GM19438 (cell line): ENCODE measurements around the gene MTCL1.

Experiments
- ATAC-seq: cut with Tn5 transposase; IDR thresholded peaks from one replicate; pipeline ENCODE4 v1.9.1; 2021; ENCODE audit warnings: low read depth; ENCODE audit not compliant: unreplicated experiment

MTCL1 gene

GRCh38 chr18:8854550-8854949 lies 149.2 kb downstream of the MTCL1 start:
- no peak for ATAC-seq

DNA sequence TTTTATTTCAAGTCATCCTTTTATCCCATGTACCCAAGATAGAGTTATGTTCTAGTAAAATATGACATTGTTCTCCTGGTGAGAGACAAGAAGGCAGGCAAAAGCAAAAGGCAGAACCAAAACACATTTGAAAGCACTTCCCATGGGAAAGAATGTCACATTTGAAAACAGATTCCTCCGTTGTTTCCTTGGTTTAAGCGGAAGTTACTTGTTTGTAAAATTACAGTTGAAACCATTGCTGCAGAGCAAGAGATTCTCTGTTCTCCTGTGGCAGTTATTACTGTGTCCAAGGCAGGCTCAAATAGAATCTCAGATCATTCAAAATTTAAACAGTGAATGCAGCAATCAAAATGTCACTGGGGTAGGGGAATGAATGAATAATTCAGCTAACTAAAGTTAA lies 149.6 kb downstream of the MTCL1 start:
- ATAC-seq, result no peak

- no peak for ATAC-seq
These were observed 150.9 kb downstream of the MTCL1 start for GRCh38 chr18:8856212-8856611.

DNA sequence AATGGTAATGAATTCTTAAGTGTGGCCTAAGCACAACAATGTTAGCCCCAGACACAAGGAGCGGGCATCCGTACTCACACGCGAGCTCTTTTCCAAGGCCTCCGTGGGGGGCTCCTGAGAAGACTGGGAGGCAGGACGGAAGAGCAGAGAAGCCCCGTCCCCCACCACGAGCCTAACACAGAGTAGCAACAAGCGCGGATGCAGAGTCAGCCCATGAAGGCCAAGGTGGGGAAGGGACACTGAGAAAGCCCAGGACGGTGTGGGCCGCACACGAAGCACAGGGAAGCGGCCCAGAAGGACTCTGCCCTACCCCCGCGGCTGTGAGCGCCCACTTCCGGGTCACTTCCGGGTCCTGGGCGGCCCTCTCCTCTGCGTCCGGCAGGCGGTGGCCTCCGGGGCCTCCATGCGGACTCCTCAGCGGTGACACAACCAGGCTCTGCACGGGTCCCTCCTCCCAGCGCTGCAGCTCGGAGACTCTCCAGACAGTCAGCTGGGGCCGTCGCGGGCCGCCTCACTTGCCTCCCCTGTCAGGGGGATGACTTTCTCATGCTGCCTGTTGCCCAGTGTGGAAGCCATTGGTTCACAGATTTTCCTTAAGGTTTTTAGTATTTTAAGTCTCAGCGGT lies 151.5 kb downstream of the MTCL1 start:
- ATAC-seq, result no peak

GRCh38 chr18:8857806-8858205 lies 152.4 kb downstream of the MTCL1 start:
- ATAC-seq, result no peak

DNA sequence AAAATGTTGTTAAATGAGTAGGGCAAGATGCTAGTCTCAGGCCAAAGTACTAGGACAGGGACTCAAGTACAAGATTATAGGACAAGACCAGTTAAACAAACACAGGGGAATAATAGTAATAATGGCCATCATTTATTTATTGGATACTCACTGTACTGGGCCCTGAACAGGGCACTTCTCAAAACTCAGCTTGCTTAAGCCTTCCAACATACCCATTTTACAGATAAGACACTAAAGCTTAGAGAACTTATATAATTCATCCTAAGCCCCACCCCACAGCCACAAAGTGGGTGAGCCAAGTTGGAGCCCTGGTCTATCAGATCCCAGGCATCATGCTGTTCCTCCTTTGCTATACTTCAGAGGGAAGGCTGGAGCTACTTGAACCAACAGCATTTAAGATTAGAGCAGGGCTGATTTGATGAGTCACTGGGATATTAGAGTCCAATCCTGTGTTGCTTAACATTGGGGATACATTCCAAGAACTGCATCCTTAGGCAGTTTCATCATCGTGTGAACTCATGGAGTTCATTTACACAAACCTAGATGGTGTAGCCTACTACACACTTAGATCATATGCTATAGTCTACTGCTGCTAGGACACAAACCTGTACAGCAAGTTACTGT lies 153.6 kb downstream of the MTCL1 start:
- ATAC-seq, result no peak

DNA sequence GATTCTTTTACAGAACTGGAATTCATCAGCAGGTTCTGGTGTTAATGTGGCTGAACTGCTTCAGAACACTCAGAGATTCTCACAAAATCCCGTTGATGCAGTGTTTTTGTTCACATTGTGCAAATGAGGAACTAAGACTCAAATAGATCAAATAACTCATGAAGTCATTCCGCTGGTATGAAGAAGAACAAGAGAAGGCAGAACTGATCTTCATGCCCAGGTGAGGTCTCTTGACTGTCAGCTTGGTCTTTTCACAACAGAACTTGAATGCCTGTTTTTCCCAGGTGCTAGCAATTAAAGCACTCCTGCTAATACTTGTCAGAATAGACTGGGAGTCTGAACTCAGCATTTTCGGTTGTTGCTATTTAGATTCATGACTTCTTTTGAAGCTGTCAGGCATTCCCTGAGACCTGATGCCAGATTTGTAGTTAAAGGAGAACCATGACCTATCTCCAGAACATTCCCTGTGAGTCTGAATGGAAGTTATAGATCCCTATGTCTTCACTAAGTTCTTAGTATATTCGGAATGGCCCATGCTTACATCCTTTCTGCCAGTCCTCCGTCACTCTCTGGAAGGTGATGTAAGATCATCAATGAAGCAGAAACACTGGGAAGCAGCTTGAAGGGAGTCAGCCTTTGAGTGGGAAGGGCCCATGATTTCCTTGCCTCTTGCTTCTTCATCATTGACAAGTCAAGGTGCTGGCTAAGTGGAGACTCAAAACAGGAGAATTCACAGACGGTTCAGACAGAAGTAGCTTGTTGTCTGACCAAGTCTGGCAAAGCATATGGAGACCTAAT lies 155.7 kb downstream of the MTCL1 start:
- ATAC-seq, result no peak

- ATAC-seq, result no peak
These were observed 158.1 kb downstream of the MTCL1 start for GRCh38 chr18:8863427-8863826.

DNA sequence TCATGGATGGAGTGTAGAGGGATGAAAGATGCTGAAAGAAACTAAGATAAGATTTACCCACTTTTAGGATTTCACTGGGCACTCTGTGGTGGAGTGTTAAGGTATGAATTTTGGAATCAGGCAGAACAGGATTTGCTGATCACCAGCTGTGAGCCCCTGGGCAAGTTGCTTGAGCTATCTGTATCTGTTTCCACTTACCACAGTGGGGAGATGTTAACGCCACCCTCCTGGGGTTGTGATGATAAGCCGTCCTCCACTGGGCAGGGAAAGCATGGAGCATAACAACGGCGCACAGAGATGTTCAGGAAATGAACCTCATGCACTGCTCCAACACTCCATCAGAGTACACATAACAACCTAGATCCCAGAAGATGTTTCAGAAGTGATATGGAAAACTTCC lies 160.6 kb downstream of the MTCL1 start:
- ATAC-seq, result no peak

- no peak for ATAC-seq
These were observed 161.3 kb downstream of the MTCL1 start for GRCh38 chr18:8866679-8867078.

GRCh38 chr18:8868276-8868675 lies 162.9 kb downstream of the MTCL1 start:
- ATAC-seq, result no peak

GRCh38 chr18:8868779-8869415 lies 163.5 kb downstream of the MTCL1 start:
- ATAC-seq, result no peak

- ATAC-seq, result no peak
These were observed 164.3 kb downstream of the MTCL1 start for GRCh38 chr18:8869696-8870095.

- no peak for ATAC-seq
These were observed 165.2 kb downstream of the MTCL1 start for GRCh38 chr18:8870528-8870927.

- ATAC-seq, result no peak
These were observed 166.1 kb downstream of the MTCL1 start for GRCh38 chr18:8871489-8871888.

GRCh38 chr18:8874872-8875271 lies 169.5 kb downstream of the MTCL1 start:
- ATAC-seq, result no peak

- no peak for ATAC-seq
These were observed 171.5 kb downstream of the MTCL1 start for GRCh38 chr18:8876887-8877286.

GRCh38 chr18:8881103-8881502 lies 175.7 kb downstream of the MTCL1 start:
- ATAC-seq, result no peak
